Measurements from ENCODE around the gene EXOSC10.
"Not testable (repeated sequence)": the region's sequence is repeated elsewhere in the genome, so short reads cannot be mapped to it uniquely, and the experiment has no call there.

EXOSC10 gene

DNA sequence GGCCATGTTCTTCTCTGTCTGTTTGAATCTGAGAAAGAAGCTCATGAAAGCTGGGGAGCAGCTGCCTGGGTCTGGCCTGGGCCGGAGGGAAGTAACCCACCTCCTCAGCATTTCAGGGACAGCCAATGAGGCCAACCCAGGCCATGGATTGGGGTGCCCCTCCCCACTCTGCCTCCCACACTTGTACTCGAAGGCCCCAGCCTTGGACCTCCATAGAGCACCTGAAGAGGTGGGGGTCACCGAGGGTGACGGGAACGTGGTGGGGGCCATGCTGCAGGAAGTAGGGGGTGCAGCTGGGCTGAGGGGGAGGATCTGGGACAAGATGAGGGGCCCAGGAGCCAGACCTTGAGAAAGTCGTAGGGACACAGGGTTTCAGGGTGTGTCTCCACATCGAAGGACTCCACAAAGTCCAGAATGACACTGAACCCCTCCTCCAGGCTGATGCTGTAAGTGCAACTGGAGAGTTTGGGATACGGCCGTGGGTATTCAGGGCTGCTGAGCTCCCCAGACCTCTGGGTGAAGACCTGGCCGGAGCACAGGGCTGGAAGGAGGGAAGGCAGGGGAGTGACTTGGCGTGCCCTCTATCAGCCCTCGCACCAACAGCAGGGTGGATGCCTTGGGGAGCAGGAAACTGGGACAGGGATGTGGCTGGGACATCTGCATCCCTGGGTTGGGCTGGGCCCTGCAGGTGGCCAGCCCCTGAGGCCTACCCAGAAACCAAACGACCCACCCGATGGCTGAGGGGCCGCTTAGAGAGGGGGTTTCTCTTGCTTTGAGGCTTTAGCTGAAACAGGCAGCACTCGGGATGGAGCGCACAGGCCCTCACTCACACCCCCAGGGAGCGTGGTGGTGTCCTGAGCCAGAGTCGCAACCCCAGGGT is 56.4 kb downstream of the EXOSC10 start:
- DNase-seq, result peak; percentile 45

DNA sequence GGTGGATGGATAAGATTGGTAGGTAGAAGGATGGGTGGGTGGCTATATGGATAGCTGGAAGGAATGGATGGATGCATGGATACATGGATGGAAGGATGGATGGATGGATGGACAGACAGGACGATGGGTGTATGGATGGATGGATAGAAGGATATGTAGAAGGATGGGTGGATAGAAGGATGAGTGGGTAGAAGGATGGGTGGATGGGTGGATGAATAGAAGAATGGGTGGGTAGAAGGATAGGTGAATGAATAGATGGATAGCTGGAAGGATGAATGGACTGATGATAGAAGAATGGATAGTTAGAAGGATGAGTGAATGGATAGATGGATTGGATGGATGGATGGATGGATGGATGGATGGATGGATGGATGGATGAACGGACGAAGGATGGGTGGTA is 57.6 kb downstream of the EXOSC10 start:
- DNase-seq, result no peak

GRCh38 chr1:11041048-11041447 is 58.6 kb downstream of the EXOSC10 start:
- no peak for DNase-seq

DNA sequence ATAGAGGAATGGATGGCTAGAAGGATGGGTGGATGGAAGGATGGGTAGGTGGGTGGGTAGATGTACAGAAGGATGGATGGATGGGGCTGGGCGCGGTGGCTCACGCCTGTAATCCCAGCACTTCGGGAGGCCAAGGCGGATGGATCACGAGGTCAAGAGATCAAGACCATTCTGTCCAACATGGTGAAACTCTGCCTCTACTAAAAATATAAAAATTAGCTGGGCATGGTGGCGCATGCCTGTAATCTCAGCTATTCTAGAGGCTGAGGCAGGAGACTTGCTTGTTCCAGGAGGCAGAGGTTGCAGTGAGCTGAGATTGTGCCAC is 59.6 kb downstream of the EXOSC10 start:
- not testable (repeated sequence) for DNase-seq

DNA sequence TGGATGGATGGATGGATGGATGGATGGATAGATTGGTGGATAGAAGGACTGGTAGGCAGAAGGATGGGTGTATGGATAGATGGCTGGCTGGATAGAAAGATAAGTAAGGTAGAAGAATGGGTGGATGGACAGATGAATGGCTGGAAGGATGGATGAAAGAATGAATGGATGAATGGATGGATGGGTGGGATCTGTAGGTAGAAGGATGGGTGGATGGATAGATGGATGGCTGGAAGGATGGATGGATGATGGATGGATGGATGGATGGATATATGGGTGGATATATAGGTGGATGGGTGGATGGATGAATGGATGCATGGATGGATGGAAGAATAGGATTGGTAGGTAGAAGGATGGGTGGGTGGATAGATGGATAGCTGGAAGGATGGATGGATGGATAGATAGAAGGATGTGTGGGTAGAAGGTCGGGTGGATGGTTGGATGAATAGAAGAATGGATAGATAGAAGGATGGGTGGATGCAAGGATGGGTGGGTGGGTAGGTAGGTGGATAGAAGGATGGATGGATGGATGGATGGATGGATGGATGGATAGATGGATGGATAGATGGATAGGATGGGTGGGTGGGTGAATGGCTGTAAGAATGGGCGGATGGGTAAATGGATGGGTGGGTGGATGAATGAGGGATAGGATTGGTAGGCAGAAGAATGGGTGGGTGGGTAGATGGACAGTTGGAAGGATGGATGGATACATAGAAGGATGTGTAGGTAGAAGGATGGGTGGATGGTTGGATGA is 60.1 kb downstream of the EXOSC10 start:
- no peak for DNase-seq

- peak; percentile 96 for DNase-seq
Observed at GRCh38 chr1:11037740-11038182, 61.9 kb downstream of the EXOSC10 start.

DNA sequence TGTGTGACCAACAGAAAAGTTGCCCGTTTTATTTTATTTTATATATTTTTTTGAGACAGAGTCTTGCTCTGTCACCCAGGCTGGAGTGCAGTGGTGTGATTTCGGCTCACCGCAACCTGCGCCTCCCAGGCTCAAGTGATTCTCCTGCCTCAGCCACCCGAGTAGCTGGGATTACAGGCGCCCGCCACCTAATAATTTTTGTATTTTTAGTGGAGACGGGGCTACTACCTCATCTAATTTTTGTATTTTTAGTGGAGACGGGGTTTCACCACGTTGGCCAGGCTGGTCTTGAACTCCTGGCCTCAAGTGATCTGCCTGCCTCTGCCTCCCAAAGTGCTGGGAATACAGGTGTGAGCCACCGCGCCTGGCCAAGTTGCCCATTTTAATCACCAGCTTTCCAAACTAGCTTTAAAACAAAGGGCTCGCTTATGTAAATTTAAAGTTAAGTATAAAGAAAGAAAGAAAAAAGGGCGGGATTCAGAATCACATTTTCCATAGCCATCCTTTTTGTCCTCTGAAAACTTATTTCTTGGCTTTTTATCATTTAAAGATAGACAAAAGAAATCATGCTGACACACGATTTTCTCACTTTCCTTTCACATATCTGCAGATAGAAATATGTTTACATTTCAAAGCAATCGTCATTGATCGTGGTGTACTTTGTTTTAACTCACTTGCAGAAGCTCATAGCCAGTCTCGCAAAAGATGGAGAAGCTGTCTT is 62.5 kb downstream of the EXOSC10 start:
- peak; percentile 35 for DNase-seq

DNA sequence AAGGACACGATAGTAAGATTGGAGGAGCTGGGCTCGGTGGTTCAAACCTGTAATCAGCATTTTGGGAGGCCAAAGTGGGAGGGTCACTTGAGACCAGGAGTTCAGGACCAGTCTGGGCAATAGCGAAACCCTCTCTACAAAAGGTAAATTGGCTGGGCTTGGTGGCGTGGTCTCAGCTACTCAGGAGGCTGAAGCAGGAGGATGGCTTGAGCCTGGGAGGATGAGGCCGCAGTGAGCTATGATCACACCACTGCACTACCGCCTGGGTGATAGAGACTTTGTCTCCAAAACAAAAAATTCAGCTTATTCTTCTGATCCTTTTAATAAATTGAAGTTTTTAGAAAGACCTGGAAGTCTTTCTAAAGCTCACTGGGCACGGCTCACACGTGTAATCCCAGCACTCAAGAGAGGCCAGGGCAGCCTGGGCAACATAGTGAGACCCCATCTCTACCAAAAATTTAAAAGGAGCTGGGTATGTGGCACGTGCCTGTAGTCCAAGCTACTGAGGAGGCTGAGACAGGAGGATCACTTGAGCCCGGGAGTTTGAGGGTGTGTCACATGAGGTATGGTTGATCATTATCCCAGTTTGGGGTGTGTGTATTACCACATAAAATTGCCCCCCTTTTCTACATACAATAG is 67.9 kb downstream of the EXOSC10 start:
- DNase-seq, result no peak

DNA sequence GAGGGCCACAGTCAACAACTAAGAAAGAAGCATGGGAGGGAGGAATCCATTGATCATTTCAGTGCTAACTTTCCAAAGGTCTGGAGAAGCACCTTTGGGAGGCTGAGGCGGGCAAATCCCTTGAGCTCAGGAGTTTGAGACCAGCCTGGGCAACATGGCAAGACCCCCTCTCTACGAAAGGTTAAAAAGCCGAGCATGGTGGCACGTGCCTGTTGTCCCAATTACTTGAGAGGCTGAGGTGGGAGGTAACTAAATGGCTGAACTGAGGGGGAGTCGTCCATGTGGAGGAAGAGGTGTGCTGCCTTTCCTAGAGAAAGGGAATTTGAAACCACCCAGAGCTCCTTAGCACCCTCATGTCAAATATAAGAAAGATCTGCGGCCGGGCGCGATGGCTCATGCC is 68.8 kb downstream of the EXOSC10 start:
- no peak for DNase-seq

DNA sequence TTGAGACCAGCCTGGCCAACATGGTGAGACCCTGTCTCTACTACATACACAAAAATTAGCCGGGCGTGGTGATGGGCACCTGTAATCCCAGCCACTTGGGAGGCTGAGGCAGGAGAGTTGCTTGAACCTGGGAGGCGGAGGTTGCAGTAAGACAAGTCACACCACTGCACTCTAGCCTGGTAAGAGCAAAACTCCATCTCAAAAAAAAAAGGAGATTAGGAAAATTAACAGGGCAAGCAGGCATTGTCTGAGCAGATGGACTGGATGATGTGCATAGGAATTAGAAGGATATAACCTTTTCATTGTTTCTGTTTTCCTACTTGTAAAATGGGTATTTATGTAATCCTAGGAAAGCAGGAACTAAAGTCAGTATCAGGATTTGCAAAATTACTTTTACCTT is 71.7 kb downstream of the EXOSC10 start:
- DNase-seq, result no peak

- DNase-seq, result no peak
Observed at GRCh38 chr1:11027316-11027715, 72.4 kb downstream of the EXOSC10 start.

GRCh38 chr1:11026903-11027302 is 72.8 kb downstream of the EXOSC10 start:
- no peak for DNase-seq

GRCh38 chr1:11026052-11026451 is 73.6 kb downstream of the EXOSC10 start:
- DNase-seq, result no peak

- DNase-seq, result no peak
Observed at GRCh38 chr1:11025618-11026017, 74.1 kb downstream of the EXOSC10 start.

- no peak for DNase-seq
Observed at GRCh38 chr1:11024874-11025203, 74.8 kb downstream of the EXOSC10 start.

GRCh38 chr1:11024154-11024873 is 75.4 kb downstream of the EXOSC10 start:
- DNase-seq, result no peak

DNA sequence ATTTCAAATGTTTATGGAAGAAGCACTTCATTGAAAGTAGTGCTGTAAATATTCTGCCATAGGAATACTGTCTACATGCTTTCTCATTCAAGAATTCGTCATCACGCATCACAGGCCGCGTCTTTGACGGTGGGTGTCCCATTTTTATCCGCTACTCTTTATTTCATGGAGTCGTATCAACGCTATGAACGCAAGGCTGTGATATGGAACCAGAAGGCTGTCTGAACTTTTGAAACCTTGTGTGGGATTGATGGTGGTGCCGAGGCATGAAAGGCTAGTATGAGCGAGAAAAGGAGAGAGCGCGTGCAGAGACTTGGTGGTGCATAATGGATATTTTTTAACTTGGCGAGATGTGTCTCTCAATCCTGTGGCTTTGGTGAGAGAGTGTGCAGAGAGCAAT is 76.5 kb downstream of the EXOSC10 start:
- no peak for DNase-seq

GRCh38 chr1:11019971-11020370 is 79.7 kb downstream of the EXOSC10 start:
- no peak for DNase-seq

- not testable (repeated sequence) for DNase-seq
Observed at GRCh38 chr1:11019358-11019757, 80.3 kb downstream of the EXOSC10 start.
